ENCODE measurements around the gene LIME1.
A peak's percentile ranks its signal among the peaks of the same experiment; 100 is the strongest.
"Not testable (repeated sequence)": the region's sequence is repeated elsewhere in the genome, so short reads cannot be mapped to it uniquely, and the experiment has no call there.

Gene LIME1

GRCh38 chr20:63771046-63771707 lies 34.7 kb downstream of the LIME1 start:
- no peak for DNase-seq (ENCODE audit: low read depth in 3 of 3)

- no peak for DNase-seq (ENCODE audit: low read depth in 3 of 3)
Observed at GRCh38 chr20:63772781-63773518, 36.5 kb downstream of the LIME1 start.

GRCh38 chr20:63773571-63774241 lies 37.2 kb downstream of the LIME1 start:
- no peak for DNase-seq (ENCODE audit: low read depth in 3 of 3)

GRCh38 chr20:63774306-63774705 lies 37.8 kb downstream of the LIME1 start:
- DNase-seq (ENCODE audit: low read depth in 3 of 3), result no peak

GRCh38 chr20:63775096-63775978 lies 38.9 kb downstream of the LIME1 start:
- DNase-seq (ENCODE audit: low read depth in 3 of 3), result peak in 1 of 3 experiments; percentile 29

GRCh38 chr20:63776875-63777274 lies 40.4 kb downstream of the LIME1 start:
- DNase-seq (ENCODE audit: low read depth in 3 of 3), result not testable (repeated sequence)

- DNase-seq (ENCODE audit: low read depth in 3 of 3), result no peak
Observed at GRCh38 chr20:63777614-63778013, 41.1 kb downstream of the LIME1 start.

- no peak for DNase-seq (ENCODE audit: low read depth in 3 of 3)
Observed at GRCh38 chr20:63778034-63778752, 41.7 kb downstream of the LIME1 start.

GRCh38 chr20:63778857-63779256 lies 42.4 kb downstream of the LIME1 start:
- no peak for DNase-seq (ENCODE audit: low read depth in 3 of 3)

GRCh38 chr20:63781181-63781580 lies 44.7 kb downstream of the LIME1 start:
- no peak for DNase-seq (ENCODE audit: low read depth in 3 of 3)

GRCh38 chr20:63782051-63782471 lies 45.6 kb downstream of the LIME1 start:
- peak in 1 of 3 experiments; percentile 17 for DNase-seq (ENCODE audit: low read depth in 3 of 3)

- DNase-seq (ENCODE audit: low read depth in 3 of 3), result no peak
Observed at GRCh38 chr20:63782521-63782971, 46.1 kb downstream of the LIME1 start.

GRCh38 chr20:63783970-63784369 lies 47.5 kb downstream of the LIME1 start:
- DNase-seq (ENCODE audit: low read depth in 3 of 3), result no peak

- DNase-seq (ENCODE audit: low read depth in 3 of 3), result no peak
Observed at GRCh38 chr20:63785691-63786131, 49.2 kb downstream of the LIME1 start.

- no peak for DNase-seq (ENCODE audit: low read depth in 3 of 3)
Observed at GRCh38 chr20:63787302-63787701, 50.8 kb downstream of the LIME1 start.

GRCh38 chr20:63787749-63788148 lies 51.3 kb downstream of the LIME1 start:
- DNase-seq (ENCODE audit: low read depth in 3 of 3), result no peak
